Muscle of arm (tissue), 12 donors: ENCODE measurements around the gene RSAD1. TPM values are rescaled to one million over a fixed set of nuclear protein-coding genes. Genes with fewer than 3 reads are reported as not detected.
A peak's percentile ranks its signal among the peaks of the same experiment; 100 is the strongest.
"Not testable (repeated sequence)": the region's sequence is repeated elsewhere in the genome, so short reads cannot be mapped to it uniquely, and the experiment has no call there.

Experiments
- DNase-seq: peaks from one replicate; pipeline ENCODE4 v3.0.0-alpha.2; 2013
- polyA plus RNA-seq, 12 donors: library from polyadenylated mRNA; unstranded; fragments of 120-200 nt; gene quantifications; one replicate each; pipeline ENCODE4 v1.2.1, GENCODE V29; 2013; ENCODE audit not compliant: insufficient read length in 12 of 12

RSAD1 gene
- polyA plus RNA-seq, 12 donors, result 28.0 to 40.1 (median 31.9) TPM; not detected in 1

- DNase-seq, result no peak
Observed at GRCh38 chr17:50470426-50470825, 8.2 kb upstream of the RSAD1 start.

GRCh38 chr17:50471009-50471905 lies 7.4 kb upstream of the RSAD1 start:
- no peak for DNase-seq

GRCh38 chr17:50472286-50472685 lies 6.4 kb upstream of the RSAD1 start:
- DNase-seq, result no peak

- not testable (repeated sequence) for DNase-seq
Observed at GRCh38 chr17:50472761-50473161, 5.9 kb upstream of the RSAD1 start.

- DNase-seq, result no peak
Observed at GRCh38 chr17:50473901-50474300, 4.8 kb upstream of the RSAD1 start.

GRCh38 chr17:50474523-50474922 lies 4.1 kb upstream of the RSAD1 start:
- no peak for DNase-seq

- no peak for DNase-seq
Observed at GRCh38 chr17:50475362-50475761, 3.3 kb upstream of the RSAD1 start.

- DNase-seq, result not testable (repeated sequence)
Observed at GRCh38 chr17:50475775-50476544, 2.7 kb upstream of the RSAD1 start.

GRCh38 chr17:50476545-50477315 lies 1.9 kb upstream of the RSAD1 start:
- DNase-seq, result no peak

GRCh38 chr17:50477976-50478375 lies 684 bp upstream of the RSAD1 start:
- no peak for DNase-seq

GRCh38 chr17:50479522-50480141 lies 972 bp downstream of the RSAD1 start:
- peak; percentile 58 for DNase-seq

GRCh38 chr17:50480142-50480764 lies 1.6 kb downstream of the RSAD1 start:
- DNase-seq, result no peak

GRCh38 chr17:50480854-50481490 lies 2.3 kb downstream of the RSAD1 start:
- DNase-seq, result no peak

- no peak for DNase-seq
Observed at GRCh38 chr17:50481648-50482047, 3.0 kb downstream of the RSAD1 start.

- no peak for DNase-seq
Observed at GRCh38 chr17:50482110-50482509, 3.5 kb downstream of the RSAD1 start.

GRCh38 chr17:50482516-50482915 lies 3.9 kb downstream of the RSAD1 start:
- peak; percentile 84 for DNase-seq

- no peak for DNase-seq
Observed at GRCh38 chr17:50483266-50483665, 4.6 kb downstream of the RSAD1 start.

GRCh38 chr17:50484386-50485155 lies 5.9 kb downstream of the RSAD1 start:
- no peak for DNase-seq

- DNase-seq, result no peak
Observed at GRCh38 chr17:50487213-50488096, 8.8 kb downstream of the RSAD1 start.
